ENCODE measurements around the gene FANCC. TPM values are rescaled to one million over a fixed set of nuclear protein-coding genes. Genes with fewer than 3 reads are reported as not detected.

The FANCC gene
- total and polyA plus RNA-seq, 2 of the 8 experiments (the other 6 are each of a cell fraction or from before 2014, with no cell fraction given): 7.8 to 15.2 TPM

DNA sequence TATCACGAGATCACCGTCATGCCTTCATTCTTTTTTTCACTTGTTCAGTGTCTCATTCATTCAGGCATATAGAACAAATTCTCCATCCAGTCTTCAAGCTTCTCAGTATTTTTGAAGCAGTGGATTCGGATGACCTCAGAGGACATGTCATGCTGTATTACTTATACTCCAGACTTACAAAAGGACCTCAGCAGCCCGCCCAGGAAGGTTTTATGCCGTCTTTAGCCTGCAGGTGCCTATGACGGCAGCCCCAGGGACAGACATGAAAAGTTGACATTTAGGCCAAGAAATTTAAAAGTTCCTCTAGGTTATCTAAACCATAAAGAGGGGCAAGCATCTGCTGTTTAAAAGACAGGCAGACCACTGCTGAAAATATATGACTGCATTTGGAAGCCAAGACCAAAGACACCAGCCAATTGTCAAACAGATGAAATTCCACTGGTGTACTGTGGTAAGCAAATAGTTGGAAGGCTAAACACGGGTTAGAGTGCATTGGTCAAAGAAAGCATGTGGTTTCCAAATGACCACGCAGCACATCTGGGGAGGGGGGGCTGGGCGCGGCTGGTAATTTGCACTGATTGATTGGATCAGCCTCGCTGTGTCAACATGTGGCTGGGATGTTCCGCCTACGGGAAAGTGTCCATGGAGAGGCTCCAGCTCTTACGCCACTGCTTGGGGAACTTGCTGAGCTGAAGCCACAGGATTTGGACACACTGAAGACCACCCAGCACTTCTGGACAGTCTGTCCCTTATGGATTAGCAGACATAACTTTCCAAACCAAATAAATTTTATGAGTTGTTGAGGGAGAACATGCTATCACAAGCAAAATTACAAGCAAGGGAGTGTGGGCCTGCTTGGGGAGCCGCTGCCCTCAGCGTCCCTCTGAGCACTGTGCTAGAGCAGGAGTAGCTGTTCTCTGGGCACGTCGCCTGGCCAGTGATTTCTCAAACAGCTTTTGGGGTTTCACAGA lies 173.6 kb downstream of the FANCC start:
- Histone ChIP-seq H3K27me3 (replicated peaks in 1 of 4; ENCODE audit: control insufficient read depth in 3 of 4, extremely low read depth in 1 of 4, insufficient read depth in 3 of 4, low read length in 3 of 4) (no peaks in the 10 kb centered on the region), H3K79me1 (ENCODE audit: low read depth, low read length) (no peaks in the 10 kb centered on the region), H3K79me2 (ENCODE audit: control insufficient read depth in 1 of 2, insufficient read depth in 2 of 2, low read length in 2 of 2) (no peaks in the 10 kb centered on the region), H3K56ac (replicated peaks; ENCODE audit: insufficient read length, low read depth, low read length) (no peak overlapping the region), H3K23me2 (ENCODE audit: low read depth, low read length) (no peaks in the 10 kb centered on the region), H4K91ac (replicated peaks; ENCODE audit: insufficient read length, low read length) (no peak overlapping the region), H3K4me2 (ENCODE audit: insufficient read depth in 1 of 2, low read depth in 2 of 2, low read length in 2 of 2) (no peak overlapping the region), H4K20me1 (replicated peaks in 1 of 2; ENCODE audit: control insufficient read depth in 1 of 2, insufficient read depth in 2 of 2, low read length in 2 of 2) (no peaks in the 10 kb centered on the region), H3K9ac (replicated peaks in 1 of 4; ENCODE audit: extremely low read depth in 1 of 4, low read depth in 3 of 4, low read length in 3 of 4) (no peak overlapping the region), H3K27ac (ENCODE audit: low read depth, low read length) (no peak overlapping the region), H2BK5ac (ENCODE audit: low read depth, low read length) (no peak overlapping the region; the same call in 1 of the 2 replicates), H3K23ac (ENCODE audit: insufficient read length) (no peak overlapping the region), H2BK12ac (ENCODE audit: low read depth, low read length) (no peak overlapping the region), H3K36me3 (ENCODE audit: control insufficient read depth in 2 of 4, insufficient read depth in 4 of 4, low read length in 3 of 4) (no peaks in the 10 kb centered on the region), H2AK5ac (ENCODE audit: low read depth, low read length) (no peak overlapping the region), H4K8ac (ENCODE audit: extremely low read depth, insufficient read depth, low read length) (no peak overlapping the region), H3K9me3 (ENCODE audit: insufficient read depth in 2 of 2, low read depth in 1 of 2, low read length in 1 of 2) (no peaks in the 10 kb centered on the region), H4K5ac (ENCODE audit: insufficient read length, low read depth, low read length) (no peak overlapping the region), H3K4ac (replicated peaks; ENCODE audit: insufficient read length, low read depth, low read length) (no peak overlapping the region), H3K14ac (ENCODE audit: insufficient read length) (no peak overlapping the region), H3K4me1 (replicated peaks in 1 of 4; ENCODE audit: control insufficient read depth in 3 of 4, insufficient read depth in 4 of 4, low read length in 3 of 4) (no peaks in the 10 kb centered on the region), H2BK15ac (ENCODE audit: low read length) (no peak overlapping the region), H2AFZ (ENCODE audit: low read length) (no peak overlapping the region), H2BK120ac (replicated peaks; ENCODE audit: low read depth, low read length) (no peak overlapping the region), H2BK20ac (ENCODE audit: low read length) (no peak overlapping the region), H3K18ac (ENCODE audit: extremely low read depth, low read length) (no peak overlapping the region), H3K4me3 (ENCODE audit: extremely low read depth in 1 of 4, insufficient read depth in 2 of 4, low read depth in 3 of 4, low read length in 4 of 4) (no peak overlapping the region)
- POLR2A ChIA-PET (ENCODE audit: partially characterized antibody): interaction anchor here (1.1 kb wide), 1 partner anchor 12 kb away, joined by 3 read pairs; no protein-coding TSS in a partner anchor
- FAIRE-seq: no peak
- DNase-seq (ENCODE audit: low read depth in 1 of 2, low spot score in 2 of 2): no peak
- CTCF ChIA-PET (ENCODE audit: partially characterized antibody): interaction anchor here (1.1 to 4.2 kb wide), 4 partner anchors 9 to 24 kb away, joined by 3 to 26 read pairs (median 8); no protein-coding TSS in a partner anchor
- WGBS, 2 experiments (ENCODE audit: extremely low coverage in 1 of 2, insufficient coverage in 1 of 2, insufficient read length in 1 of 2, insufficient replicate concordance in 2 of 2, low coverage in 1 of 2, low lambda C conversion rate in 2 of 2, missing lambda C conversion rate in 1 of 2): 91% methylated on average over 18 of the region's 18 CpGs; no CpG with 5 or more reads in 1 of the 2 experiments
- TF ChIP-seq BCL11A (IDR thresholded peaks at IDR 0.05; ENCODE audit: low read depth in 2 of 2, low read length in 2 of 2) (no peak), PHF8 (conservative IDR thresholded peaks at IDR 0.05; ENCODE audit: low read depth, low read length) (no peak), SRF (IDR thresholded peaks at IDR 0.05; ENCODE audit: low read depth, low read length) (no peak), EZH2 (IDR thresholded peaks at IDR 0.05; ENCODE audit: low read depth, low read length, severe bottlenecking) (no peak), TEAD4 (IDR thresholded peaks at IDR 0.05; ENCODE audit: low read depth, low read length) (no peak), KDM4A (IDR thresholded peaks at IDR 0.05; ENCODE audit: low read depth, low read length, severe bottlenecking) (no peak), TAF7 (optimal IDR thresholded peaks at IDR 0.05; ENCODE audit: borderline replicate concordance, low read depth, low read length) (no peak), RAD21 (IDR thresholded peaks at IDR 0.05 in 1 of 2, conservative IDR thresholded peaks at IDR 0.05 in 1 of 2; ENCODE audit: low read depth in 2 of 2, low read length in 2 of 2) (no peak)
- TF ChIP-seq, protein P1, sequence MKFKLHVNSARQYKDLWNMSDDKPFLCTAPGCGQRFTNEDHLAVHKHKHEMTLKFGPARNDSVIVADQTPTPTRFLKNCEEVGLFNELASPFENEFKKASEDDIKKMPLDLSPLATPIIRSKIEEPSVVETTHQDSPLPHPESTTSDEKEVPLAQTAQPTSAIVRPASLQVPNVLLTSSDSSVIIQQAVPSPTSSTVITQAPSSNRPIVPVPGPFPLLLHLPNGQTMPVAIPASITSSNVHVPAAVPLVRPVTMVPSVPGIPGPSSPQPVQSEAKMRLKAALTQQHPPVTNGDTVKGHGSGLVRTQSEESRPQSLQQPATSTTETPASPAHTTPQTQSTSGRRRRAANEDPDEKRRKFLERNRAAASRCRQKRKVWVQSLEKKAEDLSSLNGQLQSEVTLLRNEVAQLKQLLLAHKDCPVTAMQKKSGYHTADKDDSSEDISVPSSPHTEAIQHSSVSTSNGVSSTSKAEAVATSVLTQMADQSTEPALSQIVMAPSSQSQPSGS (IDR thresholded peaks at IDR 0.05; ENCODE audit: low read length): no peak
